ENCODE data around the gene C19orf67. TPM values are rescaled to one million over a fixed set of nuclear protein-coding genes. Genes with fewer than 3 reads are reported as not detected.
A peak's percentile ranks its signal among the peaks of the same experiment; 100 is the strongest.

C19orf67 gene
- total RNA-seq, 1 donor from 2014 or later: not detected

DNA sequence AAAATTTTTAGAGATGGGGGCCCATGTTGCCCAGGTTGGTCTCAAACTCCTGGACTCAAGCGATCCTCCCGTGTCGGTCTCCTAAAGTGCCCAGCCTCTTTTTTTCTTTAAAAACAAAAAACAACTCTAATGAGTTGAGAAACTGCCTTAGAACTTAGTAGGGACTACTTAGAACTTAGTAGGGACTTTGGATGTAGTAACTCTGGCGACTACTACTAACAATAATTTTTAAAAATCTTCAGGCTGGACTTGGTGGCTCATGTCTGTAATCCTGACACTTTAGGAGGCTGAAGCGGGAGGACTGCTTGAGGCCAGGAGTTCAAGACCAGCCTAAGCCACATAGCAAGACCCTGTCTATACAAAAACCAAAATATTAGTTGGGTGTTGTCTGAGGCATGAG lies 515 bp upstream of the C19orf67 start:
- DNase-seq (ENCODE audit: low spot score): no peak

DNA sequence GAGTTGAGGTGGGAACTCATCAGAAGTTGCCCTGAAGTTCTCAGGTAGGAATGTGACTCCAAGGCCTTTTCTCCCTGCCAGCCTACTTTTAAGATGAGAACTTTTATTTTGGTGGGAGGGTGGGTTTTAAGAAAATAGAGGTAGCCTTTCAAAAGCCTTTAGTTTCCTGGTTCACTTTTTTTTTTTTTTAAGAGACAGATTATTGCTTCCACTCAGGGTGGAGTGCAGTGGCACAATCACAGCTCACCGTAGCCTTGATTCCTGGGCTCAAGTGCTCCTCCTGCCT lies 3.0 kb downstream of the C19orf67 start:
- no peak for DNase-seq (ENCODE audit: low spot score)

DNA sequence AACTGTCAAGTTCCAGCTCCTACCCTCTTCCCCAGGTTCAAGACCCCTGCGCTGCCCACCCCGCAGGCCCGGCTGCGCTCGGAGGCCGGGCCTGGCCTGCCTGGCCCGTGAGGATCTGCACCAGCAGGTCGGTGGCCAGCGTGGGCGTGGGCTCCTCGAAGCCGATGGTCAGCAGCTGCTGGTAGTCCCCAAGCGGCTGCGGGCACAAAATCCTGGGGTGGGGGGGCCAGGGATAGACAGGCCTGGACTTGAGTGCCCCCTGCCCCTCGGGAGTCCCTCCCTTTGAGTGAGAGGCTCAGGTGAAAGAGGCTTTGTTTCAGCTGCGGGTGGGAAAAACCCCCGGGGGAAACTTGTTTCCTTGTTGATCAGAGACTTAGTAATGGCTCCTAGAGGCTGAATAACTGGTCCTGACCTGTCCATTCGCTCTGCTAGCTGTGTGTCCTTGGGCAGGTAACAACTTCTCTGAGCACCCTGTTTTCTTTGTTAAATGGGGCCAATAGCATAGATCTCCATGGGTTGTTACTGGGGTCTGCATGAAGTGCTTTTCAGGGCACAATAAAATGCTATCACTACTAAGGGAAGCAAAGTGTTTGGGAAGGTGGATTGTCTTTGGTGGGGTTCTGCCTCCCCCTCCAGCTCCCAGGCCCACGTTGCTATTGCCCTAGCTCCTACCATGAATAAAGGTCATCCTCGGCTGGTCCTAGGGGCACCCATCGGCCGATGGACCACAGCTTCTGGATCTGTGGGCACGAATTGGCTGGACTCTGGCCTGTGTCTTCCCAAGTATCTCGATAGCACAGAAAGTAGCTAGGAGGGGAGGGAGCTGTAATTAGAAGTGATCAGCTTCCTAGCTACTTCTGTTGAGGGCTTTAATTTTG lies 3.5 kb downstream of the C19orf67 start:
- DNase-seq (ENCODE audit: low spot score): peak; percentile 79

DNA sequence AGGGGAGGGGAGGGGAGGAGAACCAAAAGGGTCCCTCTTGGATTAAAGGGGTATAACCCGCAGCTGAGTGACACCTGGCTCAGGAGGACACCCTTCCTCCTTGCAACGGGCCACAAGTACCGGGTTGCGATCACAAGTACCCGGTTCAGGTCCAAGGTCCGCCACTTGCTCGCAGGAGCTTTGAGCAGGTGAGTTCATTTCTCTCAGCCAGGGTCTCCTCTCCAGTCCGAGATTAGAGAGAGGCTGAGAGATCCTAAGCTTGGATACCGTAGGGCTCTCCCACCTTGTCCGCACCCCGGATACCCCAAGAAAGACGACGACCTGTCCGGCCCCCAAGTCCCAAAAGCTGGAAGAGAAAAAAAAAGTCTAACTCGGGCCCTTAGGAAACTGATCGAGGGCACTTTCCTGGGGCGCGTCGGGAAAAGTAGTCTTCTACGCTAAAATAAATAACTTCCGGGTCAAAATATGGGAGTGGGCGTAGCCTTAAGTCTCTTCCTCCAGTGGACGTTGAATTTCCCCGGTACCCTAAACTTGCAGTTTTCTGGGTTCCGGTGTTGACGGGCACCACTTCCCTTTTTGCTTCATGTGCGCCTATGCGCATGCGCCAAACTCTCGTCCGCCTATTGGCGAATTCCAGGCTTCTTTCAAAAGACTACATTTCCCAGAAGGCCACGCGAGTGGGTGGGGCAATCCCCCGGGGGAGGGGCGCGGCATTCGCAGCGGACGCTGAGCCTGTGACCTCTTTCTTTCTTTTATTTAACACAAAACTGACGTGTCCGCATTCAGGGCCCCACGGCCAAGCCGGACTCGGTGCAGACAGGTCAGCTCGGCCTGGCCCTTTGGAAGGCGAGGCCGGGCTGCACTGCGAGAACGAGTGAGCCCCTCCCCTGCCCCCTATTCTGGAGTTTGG lies 4.4 kb downstream of the C19orf67 start:
- peak; percentile 100 for DNase-seq (ENCODE audit: low spot score)

GRCh38 chr19:14078411-14078810 lies 7.2 kb downstream of the C19orf67 start:
- no peak for DNase-seq (ENCODE audit: low spot score)

DNA sequence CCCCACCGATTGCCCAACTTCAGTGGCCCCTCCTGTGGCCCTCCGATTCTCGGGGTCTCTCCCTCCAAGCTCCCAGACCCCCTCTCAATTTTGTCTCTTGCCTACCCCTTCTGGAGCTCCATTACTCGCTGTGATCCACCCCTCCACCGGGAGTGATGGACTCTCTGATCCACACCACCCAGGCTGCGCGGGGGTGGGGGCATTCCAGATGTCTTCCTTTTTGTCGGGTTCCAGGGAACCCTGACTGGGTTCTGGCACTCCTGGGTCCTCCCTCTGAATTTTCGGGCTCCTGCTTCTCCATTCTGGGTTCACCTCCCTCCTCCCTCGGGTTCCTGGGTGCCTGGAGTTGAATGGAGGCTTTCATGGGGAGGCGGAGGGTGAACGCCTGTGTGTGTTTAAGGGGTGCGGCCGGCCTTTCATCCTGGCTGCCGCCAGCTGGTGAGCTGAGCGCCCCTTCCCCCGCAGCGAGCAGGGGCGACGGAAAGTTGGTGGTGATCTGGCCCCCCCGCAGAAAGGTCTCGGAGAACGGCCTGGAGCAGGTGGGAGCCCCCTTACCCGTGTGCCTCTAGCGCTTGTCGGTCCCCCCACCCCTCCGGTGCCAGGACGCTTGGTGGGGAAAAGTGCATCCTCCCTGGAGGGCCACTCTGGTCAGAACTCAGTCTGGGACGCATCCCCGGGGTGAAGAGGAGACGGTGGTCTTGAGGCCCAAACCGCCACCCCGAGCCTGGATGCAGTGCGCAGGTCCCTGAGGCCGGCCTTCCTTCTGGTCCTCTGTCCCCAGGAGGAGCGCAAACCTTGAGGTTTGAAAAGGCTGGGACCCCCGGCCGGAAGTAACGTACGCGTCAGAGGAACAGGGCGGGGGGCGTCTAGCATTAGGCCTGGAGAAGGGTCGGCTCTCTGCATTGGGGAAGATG lies 11.4 kb downstream of the C19orf67 start:
- no peak for DNase-seq (ENCODE audit: low spot score)

GRCh38 chr19:14073261-14073924 lies 12.2 kb downstream of the C19orf67 start:
- peak; percentile 75 for DNase-seq (ENCODE audit: low spot score)

GRCh38 chr19:14072535-14073260 lies 12.9 kb downstream of the C19orf67 start, which contains the start of gene MISP3:
MISP3 (plus strand) TSS chr19:14072786; CDS start chr19:14073310, 524 bp downstream.
- DNase-seq (ENCODE audit: low spot score): no peak

DNA sequence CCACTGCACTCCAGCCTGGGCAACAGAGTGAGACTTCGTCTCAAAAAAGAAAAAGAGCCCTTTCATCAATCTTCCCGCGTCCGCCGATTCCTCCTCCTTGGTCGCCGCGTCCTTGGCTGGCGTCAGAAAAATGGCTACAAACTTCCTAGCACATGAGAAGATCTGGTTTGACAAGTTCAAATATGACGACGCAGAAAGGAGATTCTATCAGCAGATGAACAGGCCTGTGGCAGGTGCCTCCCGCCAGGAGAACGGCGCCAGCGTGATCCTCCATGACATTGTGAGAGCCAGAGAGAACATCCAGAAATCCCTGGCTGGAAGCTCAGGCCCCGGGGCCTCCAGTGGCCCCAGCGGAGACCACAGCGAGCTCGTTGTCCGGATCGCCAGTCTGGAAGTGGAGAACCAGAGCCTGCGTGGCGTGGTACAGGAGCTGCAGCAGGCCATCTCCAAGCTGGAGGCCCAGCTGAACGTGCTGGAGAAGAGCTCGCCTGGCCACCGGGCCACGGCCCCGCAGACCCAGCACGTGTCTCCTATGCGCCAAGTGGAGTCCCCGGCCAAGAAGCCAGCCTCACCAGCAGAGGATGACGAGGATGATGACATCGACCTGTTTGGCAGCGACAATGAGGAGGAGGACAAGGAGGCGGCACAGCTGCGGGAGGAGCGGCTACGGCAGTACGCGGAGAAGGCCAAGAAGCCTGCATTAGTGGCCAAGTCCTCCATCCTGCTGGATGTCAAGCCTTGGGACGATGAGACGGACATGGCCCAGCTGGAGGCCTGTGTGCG lies 15.1 kb downstream of the C19orf67 start:
- DNase-seq (ENCODE audit: low spot score): no peak

GRCh38 chr19:14066134-14066533 lies 19.4 kb downstream of the C19orf67 start:
- no peak for DNase-seq (ENCODE audit: low spot score)

DNA sequence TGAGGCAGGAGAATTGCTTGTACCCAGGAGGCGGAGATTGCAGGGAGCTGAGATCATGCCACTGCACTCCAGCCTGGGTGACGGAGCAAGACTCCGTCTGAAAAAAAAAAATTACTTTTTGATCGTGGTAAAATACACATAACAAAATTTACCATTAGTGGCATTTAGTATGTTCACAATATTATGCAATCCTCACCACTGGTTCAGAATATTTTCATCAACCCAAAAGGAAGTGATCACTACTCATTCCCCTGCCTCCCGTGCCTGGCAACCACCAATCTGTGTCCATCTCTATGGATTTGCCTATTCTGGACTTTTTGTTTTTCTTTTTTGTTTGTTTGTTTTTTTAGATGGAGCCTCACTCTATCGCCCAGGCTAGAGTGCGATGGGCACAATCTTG lies 22.5 kb downstream of the C19orf67 start:
- DNase-seq (ENCODE audit: low spot score): no peak

DNA sequence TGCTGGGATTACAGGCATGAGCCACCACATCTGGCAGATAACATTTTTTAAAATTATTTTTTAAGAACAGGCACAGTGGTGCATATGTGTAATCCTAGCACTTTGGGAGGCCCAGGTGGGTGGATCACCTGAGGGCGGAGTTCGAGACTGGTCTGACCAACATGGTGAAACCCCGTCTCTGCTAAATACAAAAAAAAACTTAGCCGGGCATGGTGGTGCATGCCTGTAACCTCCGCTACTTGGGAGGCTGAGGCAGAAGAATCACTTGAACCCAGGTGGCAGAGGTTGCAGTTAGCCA lies 23.1 kb downstream of the C19orf67 start:
- DNase-seq (ENCODE audit: low spot score): no peak

DNA sequence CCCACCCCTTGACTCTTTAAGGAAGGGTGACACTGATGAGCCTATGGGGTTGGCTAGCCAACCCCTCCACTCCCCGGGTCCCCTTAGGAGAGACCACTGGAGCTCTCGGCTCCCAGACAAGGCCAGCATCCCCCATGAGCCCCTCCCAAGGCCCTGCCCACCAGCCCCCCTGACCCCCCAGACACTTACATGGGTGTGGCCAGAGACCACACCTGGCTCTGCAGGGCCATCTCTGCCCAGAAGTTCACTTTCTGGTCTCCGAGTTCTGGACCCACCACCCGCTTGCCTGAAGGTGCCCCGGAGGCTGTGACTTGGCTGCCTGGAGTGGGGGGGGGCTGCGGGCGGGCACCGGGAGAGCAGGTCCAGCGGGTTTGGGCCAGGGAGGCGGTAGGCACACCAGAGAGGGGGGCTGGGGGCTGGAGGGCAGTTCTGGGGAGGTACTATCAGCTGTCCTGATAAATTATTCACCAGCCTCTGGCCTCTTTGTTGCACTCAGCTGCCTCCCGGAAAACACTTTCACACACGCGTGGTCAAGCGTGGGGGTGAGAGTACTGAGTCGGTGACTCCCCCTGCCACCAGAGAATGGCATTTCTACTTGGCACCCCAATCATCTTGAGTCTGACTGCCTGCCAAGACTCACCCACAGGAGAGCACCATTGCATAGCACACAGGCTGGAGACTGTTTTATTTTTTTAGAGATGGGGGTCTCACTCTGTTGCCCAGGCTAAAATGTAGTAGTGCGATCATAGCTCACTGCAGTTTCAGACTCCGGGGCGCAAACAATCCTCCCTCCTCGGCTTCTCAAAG lies 23.6 kb downstream of the C19orf67 start, which contains the start of gene PALM3:
Gene PALM3 (minus strand): TSS at position 326 of the 807 bp plus-strand sequence. CDS start 96 bp downstream, at position 230.
- DNase-seq (ENCODE audit: low spot score): peak; percentile 86

DNA sequence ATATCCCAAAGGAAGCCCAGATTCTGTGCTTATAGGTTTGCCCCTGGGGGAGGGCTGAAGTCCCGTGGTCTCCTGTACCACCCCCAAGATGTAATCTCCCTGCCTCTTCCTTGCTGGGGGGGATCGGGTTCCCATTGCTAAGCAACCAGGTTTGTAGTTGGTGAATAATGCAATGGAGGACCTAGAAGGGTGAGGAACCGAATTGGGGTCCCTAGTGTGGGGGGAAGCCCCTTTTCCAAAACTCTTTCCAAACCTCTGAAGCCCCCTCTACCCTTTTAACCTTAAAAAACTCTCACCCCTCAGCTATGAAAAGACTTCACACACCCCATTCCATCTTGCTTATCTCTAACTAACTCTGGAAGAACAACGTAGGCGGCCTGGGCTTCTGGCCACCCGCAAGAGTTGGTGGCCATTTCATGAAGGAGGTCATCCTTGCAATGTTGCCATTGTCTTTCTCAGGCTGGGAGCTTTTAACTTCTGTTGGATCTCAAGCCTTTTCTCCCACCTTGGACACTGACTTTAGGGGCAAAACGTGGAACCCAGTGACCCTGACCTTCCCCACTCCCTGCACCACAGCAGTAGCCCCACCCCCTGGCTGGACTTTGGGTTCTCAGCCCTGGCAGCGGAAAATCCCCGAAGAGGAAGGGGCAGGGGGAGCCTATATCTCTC lies 24.4 kb downstream of the C19orf67 start:
- no peak for DNase-seq (ENCODE audit: low spot score)

GRCh38 chr19:14059652-14060155 lies 25.9 kb downstream of the C19orf67 start:
- DNase-seq (ENCODE audit: low spot score): no peak

DNA sequence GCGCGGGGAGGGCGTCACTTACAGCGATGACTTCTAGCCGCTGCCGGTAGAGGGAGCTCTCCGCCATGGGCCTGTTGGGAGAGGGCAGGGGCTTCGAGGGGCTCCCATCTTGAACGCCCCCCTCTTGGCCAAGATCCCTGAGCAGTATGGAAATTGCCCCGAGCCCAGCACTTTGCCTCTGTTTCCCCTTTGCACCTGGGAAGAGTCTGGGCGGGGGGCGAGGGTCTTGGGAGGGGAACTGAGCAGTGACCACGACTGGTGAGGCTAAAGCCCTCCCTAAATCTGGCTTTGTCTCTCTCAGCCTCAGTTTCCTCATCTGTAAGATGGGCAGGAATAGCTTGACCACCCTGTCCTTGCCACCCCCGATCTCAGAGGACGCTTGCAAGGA lies 26.5 kb downstream of the C19orf67 start:
- no peak for DNase-seq (ENCODE audit: low spot score)

GRCh38 chr19:14058182-14059092 lies 27.1 kb downstream of the C19orf67 start:
- DNase-seq (ENCODE audit: low spot score): no peak

Measured in ureter (tissue), 1 donor.